Inflammatory macrophage treated with lipopolysaccharide for 1 hour (primary cell): ENCODE results near the gene SLC34A1.
"Not testable (repeated sequence)": the region's sequence is repeated elsewhere in the genome, so short reads cannot be mapped to it uniquely, and the experiment has no call there.

Experiments used
- DNase-seq, 2 donors: peaks; one replicate each; pipeline ENCODE4 v3.0.0-alpha.2; 2020 to 2022

SLC34A1 gene

GRCh38 chr5:177368869-177369644, 15.2 kb upstream of the SLC34A1 start:
- peak in 1 of 2 donors; percentile 49 for DNase-seq

GRCh38 chr5:177369645-177370440, 14.4 kb upstream of the SLC34A1 start:
- DNase-seq = no peak

DNA sequence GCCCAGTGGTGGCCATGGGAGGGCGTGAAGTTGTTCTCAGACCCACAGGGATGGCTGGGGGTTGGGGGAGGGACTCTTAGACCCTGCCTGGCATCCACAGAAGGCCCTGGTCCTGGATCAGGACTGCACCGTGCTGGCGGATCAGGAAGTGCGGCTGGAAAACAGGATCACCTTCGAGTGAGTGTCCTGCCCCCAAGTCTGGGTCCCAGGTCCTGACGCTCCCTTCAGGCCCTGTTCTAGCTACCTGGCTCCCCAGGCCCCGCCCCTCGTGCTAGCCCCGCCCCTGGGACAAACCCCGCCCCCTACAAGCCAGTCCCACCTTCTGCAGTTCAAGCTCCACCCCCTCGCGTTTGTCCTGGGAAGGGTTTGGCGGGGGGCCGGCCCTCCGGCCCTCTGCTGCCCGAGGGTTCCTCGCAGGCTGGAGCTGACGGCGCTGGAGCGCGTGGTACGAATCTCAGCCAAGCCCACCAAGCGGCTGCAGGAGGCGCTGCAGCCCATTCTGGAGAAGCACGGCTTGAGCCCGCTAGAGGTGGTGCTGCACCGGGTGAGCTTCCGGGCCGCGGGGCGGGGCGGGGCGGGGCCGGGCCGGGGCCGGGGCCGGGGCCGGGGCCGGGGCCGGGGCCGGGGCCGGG, 13.6 kb upstream of the SLC34A1 start:
- DNase-seq = peak in 1 of 2 donors; percentile 37

- no peak for DNase-seq
Observed at GRCh38 chr5:177371120-177372033, 12.9 kb upstream of the SLC34A1 start.

- no peak for DNase-seq
Observed at GRCh38 chr5:177372034-177372896, 12.0 kb upstream of the SLC34A1 start.

DNA sequence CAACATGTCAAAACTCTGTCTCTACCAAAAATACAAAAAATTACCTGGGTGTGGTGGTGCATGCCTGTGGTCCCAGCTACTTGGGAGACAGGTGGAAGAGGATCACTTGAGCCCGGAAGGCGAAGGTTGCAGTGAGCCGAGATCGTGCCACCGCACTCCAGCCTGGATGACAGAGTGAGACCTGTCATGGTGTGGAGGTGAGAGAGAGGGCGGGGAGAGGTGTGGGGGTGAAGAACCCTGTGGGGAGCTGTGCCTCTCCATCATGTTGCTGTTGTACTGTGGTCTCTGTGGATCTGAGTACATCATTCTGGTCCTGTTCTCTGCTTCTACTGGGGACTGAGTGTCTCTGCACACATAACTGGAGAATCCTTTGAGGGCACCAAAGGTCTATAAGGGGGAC, 11.3 kb upstream of the SLC34A1 start:
- DNase-seq = no peak

DNA sequence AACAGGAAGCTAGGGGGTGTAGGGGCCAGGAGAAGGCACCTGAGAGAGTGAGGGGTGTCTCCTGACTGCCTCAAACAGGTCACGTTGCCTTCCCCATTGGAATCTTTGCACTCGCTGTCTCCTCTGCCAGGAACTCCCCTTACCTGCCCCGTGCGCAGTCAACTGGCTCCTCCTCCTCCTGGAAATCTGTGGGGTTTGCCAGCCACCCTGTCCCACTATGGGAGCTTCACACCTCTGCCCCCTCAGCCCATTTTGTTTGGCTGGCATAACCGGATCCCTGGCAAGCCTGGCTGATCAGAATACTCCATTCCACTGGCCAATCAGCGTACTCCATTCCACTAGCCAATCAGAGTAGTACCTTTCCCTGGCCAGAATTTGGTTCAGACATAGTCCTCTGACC, 10.4 kb upstream of the SLC34A1 start:
- DNase-seq = no peak

DNA sequence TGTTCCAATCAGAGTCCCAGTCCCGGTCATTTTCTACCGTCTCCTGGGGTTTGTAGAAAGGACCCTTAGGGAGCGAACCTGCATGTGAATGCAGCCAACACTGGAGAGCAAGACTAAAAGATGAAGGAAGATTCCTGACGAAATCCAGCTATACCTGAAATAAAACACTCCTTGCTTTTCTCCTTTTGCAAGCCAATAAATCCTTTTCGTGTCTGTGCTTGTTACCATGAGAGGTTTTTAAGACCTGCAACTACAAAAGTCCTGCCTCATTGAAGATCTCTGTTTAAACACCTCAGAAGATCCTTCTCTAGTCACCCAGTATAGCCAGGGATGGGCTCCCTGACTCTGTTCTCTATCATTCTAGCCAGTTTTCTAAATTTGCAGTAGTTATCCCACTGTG, 10.0 kb upstream of the SLC34A1 start:
- no peak for DNase-seq

- not testable (repeated sequence) for DNase-seq
Observed at GRCh38 chr5:177375516-177375915, 8.7 kb upstream of the SLC34A1 start.

DNA sequence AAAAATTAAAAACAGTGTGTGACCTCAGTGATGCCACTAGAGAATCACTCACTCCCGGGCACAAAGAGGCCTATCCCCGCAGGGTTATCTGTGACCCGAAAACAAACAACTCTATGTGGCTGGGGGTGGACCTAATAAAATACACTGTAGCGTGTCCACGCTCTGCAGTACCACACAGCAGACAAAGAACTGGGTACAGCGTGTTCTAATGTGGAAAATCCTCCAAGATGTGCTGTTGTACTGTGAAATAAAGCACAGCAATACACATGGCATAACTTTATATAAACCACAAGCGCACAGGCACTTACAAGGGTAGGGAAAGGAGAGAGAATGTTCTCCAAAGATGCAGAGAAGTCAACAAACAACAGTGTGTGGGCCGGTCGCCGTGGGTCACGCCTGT, 8.1 kb upstream of the SLC34A1 start:
- DNase-seq = no peak

- no peak for DNase-seq
Observed at GRCh38 chr5:177377851-177378776, 6.1 kb upstream of the SLC34A1 start.

GRCh38 chr5:177378884-177379883, 5.0 kb upstream of the SLC34A1 start:
- DNase-seq = no peak

- DNase-seq = no peak
Observed at GRCh38 chr5:177380805-177381126, 3.5 kb upstream of the SLC34A1 start.

- DNase-seq = no peak
Observed at GRCh38 chr5:177382423-177383029, 1.7 kb upstream of the SLC34A1 start.

- DNase-seq = no peak
Observed at GRCh38 chr5:177383181-177383580, 1.1 kb upstream of the SLC34A1 start.

GRCh38 chr5:177385720-177386119, 1.5 kb downstream of the SLC34A1 start:
- no peak for DNase-seq

DNA sequence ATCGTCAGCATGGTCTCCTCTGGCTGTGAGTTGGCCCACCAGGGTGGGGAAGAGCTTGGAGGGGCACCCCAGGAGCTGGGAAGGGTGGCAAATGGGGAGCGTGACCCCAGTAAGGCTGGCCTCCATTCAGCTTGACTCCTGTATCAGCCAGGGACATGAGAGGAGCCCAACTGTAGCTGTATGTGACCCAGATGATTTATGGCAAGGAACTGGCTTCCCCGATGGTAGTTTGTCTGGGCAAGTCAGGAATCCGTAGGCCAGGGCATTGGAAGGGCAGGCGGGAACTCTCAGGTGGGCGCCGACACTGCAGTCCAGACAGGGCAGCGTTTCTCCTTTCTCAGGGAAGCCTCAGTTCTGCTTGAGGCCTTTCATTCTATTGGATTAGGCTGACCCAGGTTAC, 2.3 kb downstream of the SLC34A1 start:
- DNase-seq = no peak

GRCh38 chr5:177387405-177387804, 3.2 kb downstream of the SLC34A1 start:
- DNase-seq = no peak

GRCh38 chr5:177388521-177389052, 4.4 kb downstream of the SLC34A1 start:
- no peak for DNase-seq
